ENCODE measurements around the gene SUZ12.

DNA sequence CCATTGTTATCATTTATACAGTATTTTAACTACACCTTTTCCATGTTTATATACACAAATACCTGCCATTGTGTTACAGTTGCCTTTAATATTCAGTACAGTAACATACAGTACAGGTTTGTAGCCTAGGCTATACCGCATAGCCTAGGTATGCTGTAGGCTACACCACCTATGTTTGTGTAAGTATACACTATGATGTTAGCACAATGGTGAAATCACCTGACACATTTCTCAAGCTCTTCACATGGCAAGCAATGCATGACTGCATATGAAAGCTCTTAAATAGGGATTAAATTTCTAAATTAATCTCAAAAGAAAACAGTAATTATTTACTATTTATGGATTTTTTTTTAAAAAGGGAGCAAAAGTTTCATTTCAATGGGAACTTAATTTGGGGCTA is 82.4 kb downstream of the SUZ12 start:
- TF ChIP-seq, protein P1, sequence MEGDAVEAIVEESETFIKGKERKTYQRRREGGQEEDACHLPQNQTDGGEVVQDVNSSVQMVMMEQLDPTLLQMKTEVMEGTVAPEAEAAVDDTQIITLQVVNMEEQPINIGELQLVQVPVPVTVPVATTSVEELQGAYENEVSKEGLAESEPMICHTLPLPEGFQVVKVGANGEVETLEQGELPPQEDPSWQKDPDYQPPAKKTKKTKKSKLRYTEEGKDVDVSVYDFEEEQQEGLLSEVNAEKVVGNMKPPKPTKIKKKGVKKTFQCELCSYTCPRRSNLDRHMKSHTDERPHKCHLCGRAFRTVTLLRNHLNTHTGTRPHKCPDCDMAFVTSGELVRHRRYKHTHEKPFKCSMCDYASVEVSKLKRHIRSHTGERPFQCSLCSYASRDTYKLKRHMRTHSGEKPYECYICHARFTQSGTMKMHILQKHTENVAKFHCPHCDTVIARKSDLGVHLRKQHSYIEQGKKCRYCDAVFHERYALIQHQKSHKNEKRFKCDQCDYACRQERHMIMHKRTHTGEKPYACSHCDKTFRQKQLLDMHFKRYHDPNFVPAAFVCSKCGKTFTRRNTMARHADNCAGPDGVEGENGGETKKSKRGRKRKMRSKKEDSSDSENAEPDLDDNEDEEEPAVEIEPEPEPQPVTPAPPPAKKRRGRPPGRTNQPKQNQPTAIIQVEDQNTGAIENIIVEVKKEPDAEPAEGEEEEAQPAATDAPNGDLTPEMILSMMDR (conservative IDR thresholded peaks at IDR 0.05; ENCODE audit: low read depth, low read length) = no peak
- no peak for TF ChIP-seq RFX5 (IDR thresholded peaks at IDR 0.05; ENCODE audit: low read depth, low read length)
- no peak for TF ChIP-seq POLR2A (IDR thresholded peaks at IDR 0.05; ENCODE audit: low read depth, low read length)
- TF ChIP-seq NFE2L2 (IDR thresholded peaks at IDR 0.05; ENCODE audit: low read depth, low read length) = no peak
- TF ChIP-seq RAD21 (IDR thresholded peaks at IDR 0.05; ENCODE audit: low read length) = no peak
- TF ChIP-seq, protein P2, sequence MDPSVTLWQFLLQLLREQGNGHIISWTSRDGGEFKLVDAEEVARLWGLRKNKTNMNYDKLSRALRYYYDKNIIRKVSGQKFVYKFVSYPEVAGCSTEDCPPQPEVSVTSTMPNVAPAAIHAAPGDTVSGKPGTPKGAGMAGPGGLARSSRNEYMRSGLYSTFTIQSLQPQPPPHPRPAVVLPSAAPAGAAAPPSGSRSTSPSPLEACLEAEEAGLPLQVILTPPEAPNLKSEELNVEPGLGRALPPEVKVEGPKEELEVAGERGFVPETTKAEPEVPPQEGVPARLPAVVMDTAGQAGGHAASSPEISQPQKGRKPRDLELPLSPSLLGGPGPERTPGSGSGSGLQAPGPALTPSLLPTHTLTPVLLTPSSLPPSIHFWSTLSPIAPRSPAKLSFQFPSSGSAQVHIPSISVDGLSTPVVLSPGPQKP (IDR thresholded peaks at IDR 0.05; ENCODE audit: borderline replicate concordance, low read depth, low read length) = no peak
- TF ChIP-seq RCOR1 (IDR thresholded peaks at IDR 0.05; ENCODE audit: insufficient replicate concordance, low read length) = no peak
- TF ChIP-seq, protein P3, sequence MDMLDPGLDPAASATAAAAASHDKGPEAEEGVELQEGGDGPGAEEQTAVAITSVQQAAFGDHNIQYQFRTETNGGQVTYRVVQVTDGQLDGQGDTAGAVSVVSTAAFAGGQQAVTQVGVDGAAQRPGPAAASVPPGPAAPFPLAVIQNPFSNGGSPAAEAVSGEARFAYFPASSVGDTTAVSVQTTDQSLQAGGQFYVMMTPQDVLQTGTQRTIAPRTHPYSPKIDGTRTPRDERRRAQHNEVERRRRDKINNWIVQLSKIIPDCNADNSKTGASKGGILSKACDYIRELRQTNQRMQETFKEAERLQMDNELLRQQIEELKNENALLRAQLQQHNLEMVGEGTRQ (IDR thresholded peaks at IDR 0.05; ENCODE audit: low read depth, low read length) = no peak
- no peak for TF ChIP-seq SMC3 (IDR thresholded peaks at IDR 0.05; ENCODE audit: low read depth, low read length)

All from IMR-90 (cell line).